HG03135 (cell line): ENCODE measurements around the gene ATG4B.
"Not testable (repeated sequence)": the region's sequence is repeated elsewhere in the genome, so short reads cannot be mapped to it uniquely, and the experiment has no call there.

Source experiments
- ATAC-seq: cut with Tn5 transposase; IDR thresholded peaks from one replicate; pipeline ENCODE4 v1.9.1; 2021; ENCODE audit warnings: mild to moderate bottlenecking, moderate library complexity; ENCODE audit not compliant: unreplicated experiment

Gene ATG4B

GRCh38 chr2:241660593-241661213, 23.2 kb downstream of the ATG4B start:
- ATAC-seq = no peak

DNA sequence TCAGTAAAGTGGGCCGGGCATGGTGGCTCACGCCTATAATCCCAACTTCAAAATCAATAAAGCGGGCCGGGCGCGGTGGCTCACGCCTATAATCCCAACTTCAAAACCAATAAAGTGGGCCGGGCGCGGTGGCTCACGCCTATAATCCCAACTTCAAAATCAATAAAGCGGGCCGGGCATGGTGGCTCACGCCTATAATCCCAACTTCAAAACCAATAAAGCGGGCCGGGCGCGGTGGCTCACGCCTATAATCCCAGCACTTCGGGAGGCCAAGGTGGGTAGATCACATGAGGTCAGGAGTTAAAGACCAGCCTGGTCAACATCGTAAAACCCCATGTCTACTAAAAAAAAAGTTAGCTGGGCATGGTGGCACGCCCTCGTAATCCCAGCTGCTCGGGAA, 25.2 kb downstream of the ATG4B start:
- ATAC-seq = not testable (repeated sequence)

- ATAC-seq = no peak
Observed at GRCh38 chr2:241665731-241666440, 28.4 kb downstream of the ATG4B start.

DNA sequence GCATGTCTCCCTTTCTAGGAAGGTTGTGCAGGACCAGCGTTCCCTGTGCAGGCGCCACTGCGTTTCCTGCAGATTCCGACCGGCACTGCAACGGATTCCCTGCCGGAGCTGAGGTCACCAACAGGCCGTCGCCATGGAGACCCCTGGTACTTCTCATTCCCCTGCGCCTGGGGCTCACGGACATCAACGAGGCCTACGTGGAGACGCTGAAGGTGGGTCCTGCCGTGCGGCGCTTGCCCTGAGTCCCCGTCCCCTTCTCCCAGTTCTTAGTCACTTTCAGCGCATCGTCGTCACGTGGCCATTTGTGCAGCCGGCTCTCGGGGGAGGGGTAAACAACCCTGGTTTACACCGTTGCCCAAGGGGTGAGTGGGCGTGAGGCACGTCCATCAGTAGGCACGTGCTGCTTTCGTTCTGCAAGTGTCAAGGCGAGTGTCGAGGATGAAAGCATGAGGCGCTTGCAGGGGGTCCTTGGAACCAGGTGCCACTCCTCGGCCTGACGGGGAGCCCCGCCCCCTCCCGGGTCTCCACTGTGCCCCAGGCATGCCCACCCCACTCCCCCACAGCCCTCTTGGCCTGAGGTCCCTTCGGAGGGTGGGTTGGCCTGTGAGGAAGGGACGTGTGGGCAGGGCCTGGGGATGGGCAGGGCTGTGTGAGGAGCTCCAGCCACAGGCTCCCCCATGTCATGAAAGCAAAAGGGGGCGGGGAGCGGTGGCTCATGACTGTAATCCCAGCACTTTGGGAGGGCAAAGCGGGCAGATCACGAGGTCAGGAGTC, 29.3 kb downstream of the ATG4B start:
- ATAC-seq = no peak

GRCh38 chr2:241668354-241668753, 30.9 kb downstream of the ATG4B start:
- no peak for ATAC-seq

DNA sequence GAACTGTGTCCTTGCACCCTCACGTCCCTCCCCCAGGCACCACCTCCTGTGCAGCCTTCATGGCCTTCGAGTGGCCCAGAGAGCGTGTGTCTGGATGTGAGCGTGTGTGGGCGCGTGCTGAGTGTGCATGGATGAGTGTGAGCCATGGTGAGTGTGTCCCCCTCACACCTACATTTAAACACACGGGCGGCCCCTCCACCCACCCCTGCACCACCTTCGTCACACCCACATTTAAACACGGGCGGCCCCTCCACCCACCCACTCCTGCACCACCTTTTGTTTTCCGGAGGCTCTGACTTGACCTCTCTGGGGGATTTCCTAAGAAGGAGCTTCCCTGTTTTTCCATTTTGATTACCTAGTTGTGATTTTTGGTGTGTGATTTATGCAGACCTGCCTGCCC, 31.3 kb downstream of the ATG4B start:
- ATAC-seq = no peak

DNA sequence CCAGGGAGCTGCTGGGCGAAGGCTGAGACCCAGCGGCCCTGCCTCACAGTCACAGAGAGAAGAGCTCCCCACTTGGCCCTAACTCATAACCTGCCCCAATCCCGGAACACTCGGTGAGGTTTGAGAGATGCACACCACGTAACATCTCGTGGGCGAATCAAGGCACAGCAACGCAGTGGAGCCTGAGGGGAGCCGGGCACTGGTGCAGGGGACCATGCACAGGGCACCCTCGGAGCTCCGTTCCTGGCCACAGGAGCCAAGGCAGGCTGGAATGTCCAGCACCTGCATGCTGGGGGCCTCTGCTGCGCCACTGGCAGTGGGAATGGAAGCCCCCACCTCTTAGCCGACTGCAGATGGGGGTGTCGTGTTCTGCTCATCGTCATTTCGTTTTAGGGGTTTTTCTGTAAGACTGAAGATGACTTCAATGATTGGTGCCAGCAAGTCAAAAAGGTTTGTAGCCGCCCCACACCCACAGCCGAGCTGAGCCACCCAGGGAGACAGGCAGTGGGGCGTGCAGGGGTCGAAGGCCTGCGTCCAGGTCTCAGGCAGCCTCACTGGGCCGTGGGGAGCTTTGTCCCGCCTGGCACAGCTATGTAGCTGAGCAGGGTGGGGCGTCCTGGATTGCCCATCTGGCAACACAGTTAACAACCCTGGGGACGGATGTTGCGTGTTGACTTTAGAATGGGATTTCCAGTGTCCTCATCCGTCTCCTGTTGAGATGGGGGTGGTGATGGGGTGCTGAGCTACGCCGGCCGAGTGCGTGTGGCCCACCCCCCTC, 33.0 kb downstream of the ATG4B start:
- ATAC-seq = no peak

DNA sequence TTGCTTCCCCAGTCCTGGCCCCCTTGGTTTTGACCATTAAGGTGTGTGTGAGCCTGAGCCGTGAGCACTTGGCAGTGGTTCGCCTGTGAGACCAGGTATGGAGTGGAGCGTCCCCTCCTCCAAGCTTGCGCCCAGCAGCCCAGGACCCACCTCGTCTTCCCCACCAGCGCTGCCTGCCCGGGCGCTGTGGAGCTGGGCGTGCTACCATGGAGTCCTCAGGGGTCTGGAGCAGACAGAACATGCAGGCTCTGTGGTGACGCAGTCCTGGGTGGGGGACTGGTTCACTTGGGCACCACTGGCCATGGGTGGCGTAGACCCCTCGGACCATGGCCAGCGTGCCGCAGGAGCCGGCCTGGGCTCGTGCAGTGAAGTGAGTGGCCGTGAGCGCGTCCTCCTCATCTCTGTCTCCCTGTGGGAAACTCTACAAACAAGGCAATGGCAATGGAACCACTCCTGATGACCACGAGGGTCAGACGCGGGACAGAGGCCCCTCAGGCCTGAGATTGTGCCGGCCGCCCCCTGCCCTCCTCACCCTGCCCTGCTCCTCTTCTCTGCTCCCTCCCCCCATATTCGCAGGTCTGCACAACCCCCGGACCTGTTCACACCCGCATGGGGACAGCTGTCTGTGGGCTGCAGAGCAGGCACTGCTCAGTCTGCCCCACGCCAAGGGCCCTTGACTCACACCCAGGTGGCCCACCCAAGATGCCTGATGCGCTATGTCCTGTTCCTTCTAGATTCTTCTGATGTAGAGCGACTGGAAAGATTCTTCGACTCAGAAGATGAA, 34.2 kb downstream of the ATG4B start:
- ATAC-seq = no peak

GRCh38 chr2:241672243-241673188, 35.0 kb downstream of the ATG4B start:
- no peak for ATAC-seq

DNA sequence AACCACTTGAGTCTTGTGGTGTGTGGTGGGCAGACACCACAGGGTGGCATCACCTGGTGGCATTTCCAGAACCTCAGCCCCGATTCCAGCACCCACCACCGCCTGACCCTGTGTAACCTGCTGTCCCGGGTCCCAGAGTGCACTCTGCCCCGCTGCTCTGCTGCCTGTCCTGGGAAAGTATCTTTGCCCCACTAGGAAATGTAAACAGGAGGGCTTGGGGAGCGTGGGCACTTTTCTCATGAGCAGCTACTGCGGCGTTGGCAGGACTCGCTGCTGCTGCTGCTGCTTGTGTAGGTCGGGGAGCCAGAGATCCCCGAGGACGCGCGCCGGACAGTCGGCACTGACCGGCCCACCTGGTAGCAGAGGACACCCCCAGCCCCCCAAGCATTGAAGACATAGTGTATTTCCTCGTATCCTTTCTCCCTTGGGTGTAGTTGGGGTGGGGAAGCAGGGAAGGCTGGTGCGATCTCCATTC, 35.7 kb downstream of the ATG4B start:
- ATAC-seq = no peak

DNA sequence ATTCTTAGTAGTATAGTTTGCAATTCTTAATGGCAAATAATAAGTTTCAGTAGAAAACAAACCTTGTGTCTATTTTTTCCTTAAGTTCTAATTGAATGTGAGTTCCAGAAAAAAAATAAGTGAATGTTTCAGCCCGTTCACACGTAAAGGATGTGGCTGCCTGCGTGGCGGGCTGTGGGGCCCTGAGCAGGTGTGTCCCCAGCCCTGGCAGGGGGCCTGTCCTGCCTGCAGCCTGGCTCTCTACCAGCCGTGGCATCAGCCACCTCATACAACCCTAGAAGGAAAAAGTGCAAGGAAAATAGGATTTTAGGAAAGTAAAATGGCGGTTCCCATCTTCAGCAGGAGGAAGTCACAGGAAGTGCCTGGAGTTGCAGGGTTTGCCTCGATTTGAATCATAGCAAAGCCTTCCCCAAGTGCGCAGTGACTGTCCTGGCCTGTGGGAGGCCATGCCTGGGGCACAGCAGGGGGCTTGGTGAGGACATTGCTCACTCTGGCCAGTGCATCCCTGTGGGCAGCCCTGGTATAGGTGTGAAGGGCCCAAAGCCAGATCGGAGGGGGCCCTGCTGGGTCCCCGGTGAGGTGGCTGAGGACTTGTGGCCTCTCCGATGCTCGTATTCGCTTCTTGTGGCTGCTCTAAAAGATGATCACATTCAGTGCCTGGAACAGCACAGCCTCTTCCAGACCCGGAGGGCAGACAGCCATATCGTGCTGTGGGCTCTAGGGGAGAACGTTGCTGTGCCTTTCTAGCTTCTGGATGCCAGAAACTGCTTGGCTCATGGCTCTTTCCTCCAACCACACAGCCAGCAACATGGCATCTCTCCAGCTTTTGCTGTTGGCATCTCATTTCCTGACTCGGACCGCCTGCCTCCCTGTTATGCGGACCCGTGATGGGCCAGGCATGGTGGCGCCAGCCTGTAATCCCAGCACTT, 36.6 kb downstream of the ATG4B start:
- ATAC-seq = no peak

DNA sequence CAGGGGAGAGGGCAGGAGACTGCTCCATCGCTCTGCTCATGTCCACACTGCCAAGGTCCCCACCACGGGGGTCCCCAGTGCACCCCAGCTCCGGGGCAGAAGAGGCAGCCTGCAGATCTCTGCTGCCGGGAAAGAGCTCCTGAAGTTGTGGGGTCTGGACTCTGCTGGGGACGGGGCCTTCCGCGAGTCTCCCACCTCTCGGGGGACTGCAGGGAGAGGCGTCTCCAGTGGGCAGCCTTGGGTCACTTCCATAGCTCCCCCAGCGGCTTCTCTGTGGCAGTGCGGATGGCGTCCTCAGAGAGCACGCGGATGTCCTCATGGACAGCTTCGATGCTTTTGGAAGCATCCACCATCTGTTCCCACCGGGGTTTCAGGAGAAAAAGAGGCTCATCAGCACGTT, 38.4 kb downstream of the ATG4B start:
- no peak for ATAC-seq

DNA sequence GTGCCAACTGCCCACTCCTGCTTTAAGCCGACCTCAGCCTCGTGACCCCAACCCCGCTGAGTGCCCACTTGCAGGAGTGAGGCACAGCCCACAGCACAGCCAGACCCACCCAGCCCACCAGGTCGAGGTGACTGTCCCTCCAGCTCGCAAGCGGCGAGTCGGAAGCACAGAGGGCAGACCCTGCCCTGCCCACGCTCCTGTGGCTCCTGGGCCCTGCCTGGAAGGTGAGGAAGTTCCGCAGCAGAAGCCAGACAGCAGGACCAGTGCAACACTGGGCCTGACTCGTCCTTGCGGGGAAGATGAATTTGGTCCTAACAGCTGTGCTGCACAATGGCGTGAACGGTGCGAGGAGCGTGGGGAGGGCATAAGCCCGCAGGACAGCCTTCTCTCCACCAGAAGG, 39.2 kb downstream of the ATG4B start:
- no peak for ATAC-seq

DNA sequence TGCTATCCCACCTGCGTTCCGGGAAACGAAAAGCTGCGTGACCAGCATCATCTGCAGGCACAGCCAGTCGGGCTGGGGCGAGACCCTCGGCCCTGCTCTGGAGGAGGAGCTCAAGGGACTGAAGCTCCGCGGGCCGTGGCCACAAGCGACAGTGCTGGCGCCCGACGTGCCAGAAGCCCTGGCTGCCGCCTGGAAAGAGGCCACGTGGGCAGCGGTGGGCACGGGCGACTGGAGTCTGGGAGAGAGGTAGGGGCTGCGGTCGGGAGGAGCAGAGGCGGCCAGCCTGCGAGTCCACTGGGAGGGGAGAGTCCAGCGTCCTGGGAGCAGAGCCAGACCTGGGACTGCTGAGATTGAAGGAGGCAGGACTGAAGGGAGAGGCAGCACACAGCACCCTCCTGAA, 39.9 kb downstream of the ATG4B start:
- ATAC-seq = no peak

DNA sequence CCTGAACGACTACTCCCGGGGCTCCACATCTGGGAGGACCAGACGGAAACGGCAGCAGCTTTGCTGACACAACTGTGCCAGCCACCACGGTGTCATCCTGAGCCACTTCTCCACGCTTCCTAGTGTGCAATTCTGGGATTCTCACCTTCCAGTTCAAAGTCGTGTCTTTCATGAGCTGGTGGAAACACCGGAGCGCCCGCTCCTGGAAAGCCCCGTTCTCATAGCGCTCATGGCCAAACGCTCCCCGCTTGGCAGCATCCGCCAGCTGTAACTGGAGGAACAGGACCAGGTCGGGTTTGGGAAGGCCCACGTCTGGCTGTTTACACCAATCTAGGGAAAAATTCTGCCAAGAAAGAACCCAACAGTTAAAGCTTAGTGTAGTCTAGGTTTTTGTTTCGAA, 40.8 kb downstream of the ATG4B start:
- ATAC-seq = no peak

DNA sequence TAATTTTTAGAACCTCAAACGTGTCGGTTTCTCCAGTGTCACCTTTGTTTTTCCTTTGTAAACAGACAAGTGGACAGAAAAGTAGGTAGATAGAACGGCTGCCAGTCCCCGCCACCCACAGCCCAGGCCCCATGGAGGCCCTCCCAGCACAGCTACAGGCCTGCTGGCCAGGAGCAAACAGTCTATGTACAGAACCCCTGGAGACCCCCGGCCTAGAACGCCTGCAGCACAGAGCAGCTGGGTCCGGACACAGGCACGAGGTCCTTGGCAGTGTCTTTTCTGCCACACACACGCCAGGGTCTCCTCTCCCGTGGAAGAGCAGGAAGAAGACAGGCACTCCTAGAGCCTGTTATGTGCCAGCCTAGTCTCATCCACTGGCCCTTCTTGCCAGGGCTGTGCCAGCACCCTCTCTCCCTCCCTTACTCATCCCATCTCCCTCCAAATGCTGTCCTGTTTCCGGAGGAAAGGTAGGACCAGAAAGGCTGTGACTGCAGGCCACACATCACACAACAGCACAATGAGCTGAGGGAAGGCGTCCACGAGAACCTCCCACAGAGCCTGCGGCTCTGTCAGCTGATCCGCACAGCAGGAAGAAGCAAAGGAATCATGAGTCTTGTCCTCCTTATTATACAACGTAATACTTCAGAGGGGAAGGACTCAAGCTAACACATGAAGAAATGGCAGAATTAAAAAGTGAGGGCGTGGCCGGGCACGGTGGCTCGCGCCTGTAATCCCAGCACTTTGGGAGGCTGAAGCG, 41.5 kb downstream of the ATG4B start:
- ATAC-seq = no peak

- ATAC-seq = no peak
Observed at GRCh38 chr2:241680044-241680443, 42.6 kb downstream of the ATG4B start.
